Measurements from ENCODE around the gene KLHL17.

DNA sequence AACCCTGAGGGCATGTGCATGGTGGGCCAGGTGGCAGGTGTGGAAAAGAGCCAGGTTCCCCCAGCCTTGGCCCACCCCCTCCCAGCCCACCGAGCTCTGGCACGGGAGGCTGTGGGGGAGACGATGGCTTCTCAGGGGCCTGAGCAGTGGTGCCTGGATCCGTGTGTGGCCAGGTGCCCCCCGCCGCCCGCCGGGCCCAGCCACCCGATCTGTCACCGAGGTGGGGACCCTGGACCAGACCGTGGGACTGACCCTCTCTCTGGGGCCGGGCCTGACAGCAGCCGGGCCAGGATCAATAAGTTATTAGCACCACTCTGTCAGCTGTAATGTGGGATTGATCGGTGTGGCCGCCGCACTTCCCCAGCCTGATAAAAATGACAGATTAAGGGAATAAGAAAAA is 22.9 kb upstream of the KLHL17 start:
- TF ChIP-seq POLR2AphosphoS5 (IDR thresholded peaks at IDR 0.05) (no peak), POLR2A (IDR thresholded peaks at IDR 0.05) (no peak)

All from spleen (tissue), 3 donors.